ENCODE measurements around the gene SEMA5A. TPM values are rescaled to one million over a fixed set of nuclear protein-coding genes. Genes with fewer than 3 reads are reported as not detected.

The SEMA5A gene
- total RNA-seq, 6 experiments from 2014 or later, result 54.2 to 69.7 (median 59.9) TPM

DNA sequence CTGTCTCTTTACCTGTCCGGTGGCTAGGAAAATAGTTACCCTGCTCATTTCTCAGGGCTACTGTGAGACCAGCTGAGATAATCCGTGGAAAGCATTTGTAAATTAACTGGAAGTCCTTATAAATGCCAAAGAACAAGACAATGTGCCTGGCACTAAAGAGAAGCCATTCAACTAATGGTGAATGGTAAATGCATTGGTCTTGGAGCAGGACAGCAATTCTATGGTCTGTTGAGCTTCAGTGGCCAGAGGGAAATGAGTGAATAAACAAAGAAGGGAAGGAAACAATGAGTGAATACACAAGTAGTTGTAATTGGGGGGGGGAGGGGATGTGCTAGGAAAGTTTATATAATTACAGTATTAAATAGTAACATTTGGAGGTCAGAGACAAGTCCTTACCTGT, 353.6 kb downstream of the SEMA5A start:
- H3K4me1 Mint-ChIP-seq (ENCODE audit: low read depth), result peaks cover 61% of the 10 kb centered on the region

DNA sequence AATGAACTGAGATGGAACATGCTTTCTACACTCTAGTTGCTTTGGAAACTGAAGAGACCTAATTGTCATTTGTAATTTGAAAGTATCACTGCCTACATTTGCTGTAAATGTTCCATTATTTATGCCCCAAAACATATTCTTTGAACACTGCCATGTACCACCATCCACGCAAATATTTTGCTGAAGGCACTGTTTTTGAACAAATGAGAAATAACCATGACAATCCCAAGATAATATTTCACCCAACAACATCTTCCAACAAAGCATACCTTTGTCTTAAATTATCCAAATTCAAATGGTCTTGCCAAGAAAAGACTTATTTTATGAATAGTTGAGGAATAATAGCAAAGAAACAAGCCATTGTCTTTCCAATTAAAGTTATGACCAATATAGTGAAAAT, 356.2 kb downstream of the SEMA5A start:
- H3K4me1 Mint-ChIP-seq (ENCODE audit: low read depth), result peaks cover 48% of the 10 kb centered on the region
- no peak overlapping the region for H3K4me3 Mint-ChIP-seq
- peaks cover 61% of the 10 kb centered on the region for H3K36me3 Mint-ChIP-seq (ENCODE audit: low read depth)
- peak overlapping the region; percentile 99 for H3K27ac Mint-ChIP-seq
- TF ChIP-seq, protein P1, sequence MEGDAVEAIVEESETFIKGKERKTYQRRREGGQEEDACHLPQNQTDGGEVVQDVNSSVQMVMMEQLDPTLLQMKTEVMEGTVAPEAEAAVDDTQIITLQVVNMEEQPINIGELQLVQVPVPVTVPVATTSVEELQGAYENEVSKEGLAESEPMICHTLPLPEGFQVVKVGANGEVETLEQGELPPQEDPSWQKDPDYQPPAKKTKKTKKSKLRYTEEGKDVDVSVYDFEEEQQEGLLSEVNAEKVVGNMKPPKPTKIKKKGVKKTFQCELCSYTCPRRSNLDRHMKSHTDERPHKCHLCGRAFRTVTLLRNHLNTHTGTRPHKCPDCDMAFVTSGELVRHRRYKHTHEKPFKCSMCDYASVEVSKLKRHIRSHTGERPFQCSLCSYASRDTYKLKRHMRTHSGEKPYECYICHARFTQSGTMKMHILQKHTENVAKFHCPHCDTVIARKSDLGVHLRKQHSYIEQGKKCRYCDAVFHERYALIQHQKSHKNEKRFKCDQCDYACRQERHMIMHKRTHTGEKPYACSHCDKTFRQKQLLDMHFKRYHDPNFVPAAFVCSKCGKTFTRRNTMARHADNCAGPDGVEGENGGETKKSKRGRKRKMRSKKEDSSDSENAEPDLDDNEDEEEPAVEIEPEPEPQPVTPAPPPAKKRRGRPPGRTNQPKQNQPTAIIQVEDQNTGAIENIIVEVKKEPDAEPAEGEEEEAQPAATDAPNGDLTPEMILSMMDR (IDR thresholded peaks at IDR 0.05), result no peak
- H3K9me3 Mint-ChIP-seq, result no peaks in the 10 kb centered on the region
- DNase-seq, result no peak
- peaks cover 2% of the 10 kb centered on the region for H3K27me3 Mint-ChIP-seq (ENCODE audit: insufficient read depth)

More for the DNA sequence above, 353.6 kb downstream of the SEMA5A start:
- no peak overlapping the region for H3K4me3 Mint-ChIP-seq
- no peak overlapping the region for H3K27ac Mint-ChIP-seq
- H3K27me3 Mint-ChIP-seq (ENCODE audit: insufficient read depth), result peaks cover 2% of the 10 kb centered on the region; the same call in 1 of the 2 replicates
- DNase-seq, result no peak
- peaks cover 50% of the 10 kb centered on the region for H3K36me3 Mint-ChIP-seq (ENCODE audit: low read depth)
- H3K9me3 Mint-ChIP-seq, result no peaks in the 10 kb centered on the region
- TF ChIP-seq, protein P1 (IDR thresholded peaks at IDR 0.05), result no peak

DNA sequence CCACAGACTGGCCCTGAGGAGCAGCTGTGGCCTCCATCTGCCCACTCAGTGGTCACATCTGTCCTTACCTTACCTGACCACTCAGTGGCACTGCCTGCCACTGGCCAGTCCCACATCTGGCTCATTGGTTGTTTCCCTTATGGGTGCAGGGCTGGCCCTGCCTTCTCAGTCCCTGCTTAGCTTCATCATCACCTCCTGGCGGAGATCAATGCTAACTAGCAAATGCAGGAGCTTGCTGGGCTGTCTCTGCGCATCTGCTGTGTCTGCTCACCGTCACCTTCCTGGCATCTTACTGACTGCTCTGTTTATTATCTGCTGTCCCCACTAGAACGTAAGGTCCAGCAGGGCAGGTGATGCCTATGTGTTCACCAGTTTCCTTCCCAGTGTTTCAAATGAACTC, 356.9 kb downstream of the SEMA5A start:
- peaks cover 40% of the 10 kb centered on the region for H3K4me1 Mint-ChIP-seq (ENCODE audit: low read depth)
- H3K36me3 Mint-ChIP-seq (ENCODE audit: low read depth), result peaks cover 65% of the 10 kb centered on the region
- peaks cover 2% of the 10 kb centered on the region for H3K27me3 Mint-ChIP-seq (ENCODE audit: insufficient read depth)
- TF ChIP-seq, protein P1 (IDR thresholded peaks at IDR 0.05), result 0 out of 2 replicates have a peak, but pooled peaks have one; percentile 29
- peak overlapping the region; percentile 99 for H3K27ac Mint-ChIP-seq
- peak overlapping the region; percentile 75 for H3K4me3 Mint-ChIP-seq
- no peaks in the 10 kb centered on the region for H3K9me3 Mint-ChIP-seq
- DNase-seq, result no peak

DNA sequence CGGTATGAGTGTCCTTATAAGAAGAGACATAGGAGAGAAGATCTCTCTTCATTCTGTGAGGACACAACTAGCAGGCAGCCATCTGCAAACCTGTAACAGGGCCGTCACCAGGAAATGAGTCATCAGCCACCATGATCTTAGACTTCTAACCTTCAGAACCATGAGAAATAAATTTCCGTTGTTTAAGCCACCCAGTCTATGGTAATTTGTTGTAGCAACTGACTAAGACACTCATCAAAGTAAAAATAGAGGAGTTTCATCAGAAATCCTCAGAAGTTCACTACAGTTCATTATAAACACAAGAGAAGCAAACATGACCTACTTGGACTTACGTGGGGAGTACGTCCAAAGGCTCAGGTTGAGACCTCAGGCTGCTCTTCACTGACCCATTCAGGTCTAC, 357.7 kb downstream of the SEMA5A start:
- Mint-ChIP-seq H3K4me1 (ENCODE audit: low read depth) (peaks cover 37% of the 10 kb centered on the region), H3K4me3 (peak overlapping the region; percentile 75), H3K9me3 (no peaks in the 10 kb centered on the region), H3K27me3 (ENCODE audit: insufficient read depth) (peaks cover 2% of the 10 kb centered on the region), H3K36me3 (ENCODE audit: low read depth) (peaks cover 69% of the 10 kb centered on the region), H3K27ac (peak overlapping the region; percentile 99)
- TF ChIP-seq, protein P1 (IDR thresholded peaks at IDR 0.05), result no peak
- peak; percentile 96 for DNase-seq

DNA sequence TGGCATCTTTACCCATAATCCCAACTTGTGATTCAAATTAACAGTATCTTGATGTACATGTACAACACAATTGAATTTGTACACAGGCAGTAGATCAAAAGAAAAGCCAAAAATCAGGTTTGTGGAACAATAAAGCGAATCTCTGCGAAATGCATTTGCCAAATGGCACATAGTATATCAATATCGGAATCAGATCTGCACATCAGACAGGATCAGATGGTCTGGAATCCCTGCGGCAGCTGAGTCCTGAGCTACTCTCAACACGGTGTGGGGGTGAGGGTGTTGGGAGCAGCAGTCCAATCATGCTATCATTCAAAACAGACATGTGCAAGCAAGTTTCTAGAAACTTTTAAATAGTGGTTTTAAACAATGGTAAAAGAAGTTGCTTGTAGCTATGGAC, 358.3 kb downstream of the SEMA5A start:
- peaks cover 4% of the 10 kb centered on the region for H3K27me3 Mint-ChIP-seq (ENCODE audit: insufficient read depth)
- no peak overlapping the region for H3K4me3 Mint-ChIP-seq
- peak overlapping the region; percentile 99 for H3K27ac Mint-ChIP-seq
- no peak for DNase-seq
- H3K36me3 Mint-ChIP-seq (ENCODE audit: low read depth), result peaks cover 69% of the 10 kb centered on the region
- peaks cover 37% of the 10 kb centered on the region for H3K4me1 Mint-ChIP-seq (ENCODE audit: low read depth)
- TF ChIP-seq, protein P1 (IDR thresholded peaks at IDR 0.05), result no peak
- H3K9me3 Mint-ChIP-seq, result no peaks in the 10 kb centered on the region

DNA sequence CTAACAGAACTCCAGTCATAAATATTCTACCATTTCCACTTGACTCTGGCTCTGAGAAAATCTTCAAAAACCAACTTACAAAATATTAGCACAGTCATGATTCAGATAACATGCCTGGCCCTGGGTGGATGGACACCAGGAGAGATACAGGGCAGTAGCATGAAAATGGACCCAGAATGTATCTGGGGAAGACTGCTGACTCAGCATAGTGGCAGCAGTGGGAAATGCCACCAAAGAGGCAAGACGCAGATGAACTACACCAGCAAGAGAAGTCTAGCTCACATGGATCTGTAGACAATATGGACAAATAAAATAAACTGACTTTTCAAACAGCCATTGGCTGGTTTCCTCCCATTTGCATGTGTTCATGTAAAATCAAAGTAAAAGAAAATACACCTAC, 359.8 kb downstream of the SEMA5A start:
- peaks cover 7% of the 10 kb centered on the region for H3K27me3 Mint-ChIP-seq (ENCODE audit: insufficient read depth)
- no peak overlapping the region for H3K4me3 Mint-ChIP-seq
- H3K9me3 Mint-ChIP-seq, result no peaks in the 10 kb centered on the region
- H3K27ac Mint-ChIP-seq, result peak overlapping the region; percentile 34; the same call in 1 of the 2 replicates
- peaks cover 61% of the 10 kb centered on the region for H3K36me3 Mint-ChIP-seq (ENCODE audit: low read depth)
- H3K4me1 Mint-ChIP-seq (ENCODE audit: low read depth), result peaks cover 37% of the 10 kb centered on the region
- DNase-seq, result no peak
- TF ChIP-seq, protein P1 (IDR thresholded peaks at IDR 0.05), result no peak

Data from HFFc6 (cell line).